HL-60 (cell line): ENCODE data around the gene CYB5R4.

Source experiments
- DNase-seq, 2 experiments: peaks; one replicate each; pipeline ENCODE4 v3.0.0-alpha.2; 2010 to 2020; ENCODE audit warnings: low read depth in 1 of 2, low spot score in 1 of 2
- H3K27ac ChIP-seq: fragments of 250-450 bp; sonication (Bioruptor Pico); replicated peaks from 2 replicates; pipeline ENCODE4 v1.5.1; 2020; ENCODE audit warnings: mild to moderate bottlenecking, moderate library complexity
- H3K27me3 ChIP-seq: fragments of 250-450 bp; sonication (Bioruptor Pico); 2 replicates; pipeline ENCODE4 v1.5.1; 2021; ENCODE audit warnings: mild to moderate bottlenecking, moderate library complexity; ENCODE audit not compliant: insufficient read depth, poor library complexity, severe bottlenecking
- H3K4me3 ChIP-seq: replicated peaks from 2 replicates; pipeline ENCODE4 v1.5.1; 2011; ENCODE audit warnings: mild to moderate bottlenecking, control low read depth, low read length; ENCODE audit not compliant: insufficient read depth
- GABPA ChIP-seq: IDR thresholded peaks from 2 replicates; pipeline ENCODE4 v1.6.1; 2012; ENCODE audit warnings: low read depth
- POLR2AphosphoS5 ChIP-seq: IDR thresholded peaks from 2 replicates; pipeline ENCODE4 v1.6.1; 2012; ENCODE audit warnings: low read depth
- SPI1 ChIP-seq: IDR thresholded peaks from 2 replicates; pipeline ENCODE4 v1.6.1; 2012; ENCODE audit warnings: low read depth, mild to moderate bottlenecking, borderline replicate concordance
- TF ChIP-seq, protein P1 (sequence below): IDR thresholded peaks from 2 replicates; pipeline ENCODE4 v1.6.1; 2012; ENCODE audit warnings: low read depth; ENCODE audit not compliant: insufficient replicate concordance
- TF ChIP-seq, protein P2 (sequence below): IDR thresholded peaks from one replicate; pipeline ENCODE4 v1.5.1; 2011; ENCODE audit warnings: low read length, control low read depth, inconsistent platforms; ENCODE audit not compliant: insufficient read depth

The CYB5R4 gene

GRCh38 chr6:83954371-83954770 is 94.9 kb downstream of the CYB5R4 start:
- H3K27me3 ChIP-seq, result no peaks in the 10 kb centered on the region
- DNase-seq, result no peak
- no peak overlapping the region for H3K4me3 ChIP-seq
- H3K27ac ChIP-seq, result no peak overlapping the region
- TF ChIP-seq SPI1 (no peak), GABPA (no peak), POLR2AphosphoS5 (no peak)
- TF ChIP-seq, protein P1, sequence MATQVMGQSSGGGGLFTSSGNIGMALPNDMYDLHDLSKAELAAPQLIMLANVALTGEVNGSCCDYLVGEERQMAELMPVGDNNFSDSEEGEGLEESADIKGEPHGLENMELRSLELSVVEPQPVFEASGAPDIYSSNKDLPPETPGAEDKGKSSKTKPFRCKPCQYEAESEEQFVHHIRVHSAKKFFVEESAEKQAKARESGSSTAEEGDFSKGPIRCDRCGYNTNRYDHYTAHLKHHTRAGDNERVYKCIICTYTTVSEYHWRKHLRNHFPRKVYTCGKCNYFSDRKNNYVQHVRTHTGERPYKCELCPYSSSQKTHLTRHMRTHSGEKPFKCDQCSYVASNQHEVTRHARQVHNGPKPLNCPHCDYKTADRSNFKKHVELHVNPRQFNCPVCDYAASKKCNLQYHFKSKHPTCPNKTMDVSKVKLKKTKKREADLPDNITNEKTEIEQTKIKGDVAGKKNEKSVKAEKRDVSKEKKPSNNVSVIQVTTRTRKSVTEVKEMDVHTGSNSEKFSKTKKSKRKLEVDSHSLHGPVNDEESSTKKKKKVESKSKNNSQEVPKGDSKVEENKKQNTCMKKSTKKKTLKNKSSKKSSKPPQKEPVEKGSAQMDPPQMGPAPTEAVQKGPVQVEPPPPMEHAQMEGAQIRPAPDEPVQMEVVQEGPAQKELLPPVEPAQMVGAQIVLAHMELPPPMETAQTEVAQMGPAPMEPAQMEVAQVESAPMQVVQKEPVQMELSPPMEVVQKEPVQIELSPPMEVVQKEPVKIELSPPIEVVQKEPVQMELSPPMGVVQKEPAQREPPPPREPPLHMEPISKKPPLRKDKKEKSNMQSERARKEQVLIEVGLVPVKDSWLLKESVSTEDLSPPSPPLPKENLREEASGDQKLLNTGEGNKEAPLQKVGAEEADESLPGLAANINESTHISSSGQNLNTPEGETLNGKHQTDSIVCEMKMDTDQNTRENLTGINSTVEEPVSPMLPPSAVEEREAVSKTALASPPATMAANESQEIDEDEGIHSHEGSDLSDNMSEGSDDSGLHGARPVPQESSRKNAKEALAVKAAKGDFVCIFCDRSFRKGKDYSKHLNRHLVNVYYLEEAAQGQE, result no peak
- TF ChIP-seq, protein P2, sequence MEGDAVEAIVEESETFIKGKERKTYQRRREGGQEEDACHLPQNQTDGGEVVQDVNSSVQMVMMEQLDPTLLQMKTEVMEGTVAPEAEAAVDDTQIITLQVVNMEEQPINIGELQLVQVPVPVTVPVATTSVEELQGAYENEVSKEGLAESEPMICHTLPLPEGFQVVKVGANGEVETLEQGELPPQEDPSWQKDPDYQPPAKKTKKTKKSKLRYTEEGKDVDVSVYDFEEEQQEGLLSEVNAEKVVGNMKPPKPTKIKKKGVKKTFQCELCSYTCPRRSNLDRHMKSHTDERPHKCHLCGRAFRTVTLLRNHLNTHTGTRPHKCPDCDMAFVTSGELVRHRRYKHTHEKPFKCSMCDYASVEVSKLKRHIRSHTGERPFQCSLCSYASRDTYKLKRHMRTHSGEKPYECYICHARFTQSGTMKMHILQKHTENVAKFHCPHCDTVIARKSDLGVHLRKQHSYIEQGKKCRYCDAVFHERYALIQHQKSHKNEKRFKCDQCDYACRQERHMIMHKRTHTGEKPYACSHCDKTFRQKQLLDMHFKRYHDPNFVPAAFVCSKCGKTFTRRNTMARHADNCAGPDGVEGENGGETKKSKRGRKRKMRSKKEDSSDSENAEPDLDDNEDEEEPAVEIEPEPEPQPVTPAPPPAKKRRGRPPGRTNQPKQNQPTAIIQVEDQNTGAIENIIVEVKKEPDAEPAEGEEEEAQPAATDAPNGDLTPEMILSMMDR, result no peak

GRCh38 chr6:83958241-83958685 is 98.8 kb downstream of the CYB5R4 start:
- Histone ChIP-seq H3K27ac (no peak overlapping the region), H3K4me3 (no peak overlapping the region), H3K27me3 (no peaks in the 10 kb centered on the region)
- no peak for DNase-seq
- TF ChIP-seq, protein P2, result no peak
- TF ChIP-seq POLR2AphosphoS5 (no peak), GABPA (no peak), SPI1 (no peak)
- TF ChIP-seq, protein P1, result no peak

DNA sequence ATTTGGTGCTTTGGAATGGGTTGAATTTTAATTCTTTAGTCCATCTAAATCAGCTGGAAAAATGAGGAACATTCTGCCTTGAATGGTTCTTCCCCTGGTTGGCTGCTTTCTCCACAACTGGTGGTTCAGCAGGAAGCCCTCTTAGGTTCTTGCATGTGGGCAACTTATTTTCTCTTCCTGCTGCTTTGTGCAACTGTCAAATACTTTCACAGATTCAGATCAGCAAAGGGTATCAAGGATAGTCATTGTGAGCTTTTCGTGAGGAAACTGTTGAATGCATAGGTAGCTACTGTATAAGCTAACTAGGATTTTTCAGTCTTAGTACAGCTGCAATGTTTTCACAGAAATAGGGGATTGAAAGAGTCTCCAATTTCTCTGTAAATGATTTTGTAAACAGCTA is 101.2 kb downstream of the CYB5R4 start:
- Histone ChIP-seq H3K27ac (no peak overlapping the region), H3K27me3 (no peaks in the 10 kb centered on the region), H3K4me3 (no peak overlapping the region)
- peak in 1 of 2 experiments; percentile 20 for DNase-seq
- no peak for TF ChIP-seq POLR2AphosphoS5
- TF ChIP-seq, protein P1, result no peak
- no peak for TF ChIP-seq SPI1
- TF ChIP-seq, protein P2, result no peak
- no peak for TF ChIP-seq GABPA
